Liver (tissue), 9 donors: ENCODE results near the gene GUCY1B1. TPM values are rescaled to one million over a fixed set of nuclear protein-coding genes. Genes with fewer than 3 reads are reported as not detected.

ENCODE experiments used
- DNase-seq: peaks from one replicate; pipeline ENCODE4 v3.0.0-alpha.2; 2017; ENCODE audit warnings: low spot score
- H3K27ac ChIP-seq, 2 donors: one replicate each; pipeline ENCODE4 v1.7.0; 2013; ENCODE audit warnings: inconsistent platforms in 2 of 2, low read length in 2 of 2, control low read depth in 1 of 2, low read depth in 1 of 2, mild to moderate bottlenecking in 1 of 2
- H3K27me3 ChIP-seq, 4 donors: one replicate each; pipeline versions ENCODE4 v1.6.1 to v1.7.0; 2013; ENCODE audit warnings: low read length in 3 of 4, inconsistent platforms in 1 of 4, mild to moderate bottlenecking in 1 of 4, moderate library complexity in 1 of 4; ENCODE audit not compliant: control insufficient read depth in 4 of 4, insufficient read depth in 4 of 4
- H3K36me3 ChIP-seq, 4 donors: one replicate each; pipeline versions ENCODE4 v1.6.1 to v1.7.0; 2013; ENCODE audit warnings: low read length in 3 of 4, mild to moderate bottlenecking in 3 of 4, low read depth in 1 of 4, moderate library complexity in 1 of 4; ENCODE audit not compliant: control insufficient read depth in 4 of 4, insufficient read depth in 3 of 4
- H3K4me1 ChIP-seq, 4 donors: one replicate each; pipeline versions ENCODE4 v1.6.1 to v1.7.0; 2013; ENCODE audit warnings: low read length in 3 of 4, mild to moderate bottlenecking in 3 of 4, moderate library complexity in 1 of 4; ENCODE audit not compliant: control insufficient read depth in 4 of 4, insufficient read depth in 4 of 4
- H3K4me3 ChIP-seq, 3 donors: one replicate each; pipeline versions ENCODE4 v1.6.1 to v1.7.0; 2013; ENCODE audit warnings: low read length in 3 of 3, control low read depth in 1 of 3, low read depth in 1 of 3, mild to moderate bottlenecking in 1 of 3
- H3K9ac ChIP-seq, 2 donors: one replicate each; pipeline ENCODE4 v1.7.0; 2013; ENCODE audit warnings: low read length in 2 of 2, mild to moderate bottlenecking in 2 of 2, moderate library complexity in 2 of 2, control low read depth in 1 of 2, low read depth in 1 of 2
- H3K9me3 ChIP-seq, 4 donors: one replicate each; pipeline versions ENCODE4 v1.6.1 to v1.7.0; 2013; ENCODE audit warnings: low read length in 3 of 4; ENCODE audit not compliant: control insufficient read depth in 4 of 4
- ATF3 ChIP-seq: IDR thresholded peaks from 2 replicates; pipeline ENCODE4 v1.6.1; 2016; ENCODE audit warnings: antibody characterized with exemption
- CTCF ChIP-seq: fragments of 150-350 bp; IDR thresholded peaks from 2 replicates; pipeline ENCODE4 v1.5.1; 2017; ENCODE audit warnings: improper control_type of control experiment, low read depth, low read length; ENCODE audit not compliant: missing input control
- EGR1 ChIP-seq, 2 donors: IDR thresholded peaks; 2 replicates each; pipeline ENCODE4 v1.6.1; 2016 to 2018; ENCODE audit warnings: antibody characterized with exemption in 2 of 2, low read depth in 2 of 2
- FOXA1 ChIP-seq: IDR thresholded peaks from 2 replicates; pipeline ENCODE4 v1.6.1; 2016; ENCODE audit warnings: antibody characterized with exemption
- FOXA2 ChIP-seq: IDR thresholded peaks from 2 replicates; pipeline ENCODE4 v1.6.1; 2016; ENCODE audit warnings: antibody characterized with exemption
- GABPA ChIP-seq, 2 donors: IDR thresholded peaks in 1 of 2; conservative IDR thresholded peaks in 1 of 2; 2 replicates each; pipeline ENCODE4 v1.6.1; 2016; ENCODE audit warnings: antibody characterized with exemption in 2 of 2, mild to moderate bottlenecking in 1 of 2, moderate library complexity in 1 of 2
- HNF4A ChIP-seq, 2 donors: conservative IDR thresholded peaks; 2 replicates each; pipeline ENCODE4 v1.6.1; 2016; ENCODE audit warnings: antibody characterized with exemption in 2 of 2, mild to moderate bottlenecking in 2 of 2
- HNF4G ChIP-seq: IDR thresholded peaks from 2 replicates; pipeline ENCODE4 v1.6.1; 2016; ENCODE audit warnings: antibody characterized with exemption
- JUND ChIP-seq, 2 donors: IDR thresholded peaks; 2 replicates each; pipeline ENCODE4 v1.6.1; 2016; ENCODE audit warnings: antibody characterized with exemption in 2 of 2
- MAX ChIP-seq: IDR thresholded peaks from 2 replicates; pipeline ENCODE4 v1.6.1; 2016; ENCODE audit warnings: antibody characterized with exemption
- NR2F2 ChIP-seq: IDR thresholded peaks from 2 replicates; pipeline ENCODE4 v1.6.1; 2016; ENCODE audit warnings: antibody characterized with exemption
- RAD21 ChIP-seq, 2 donors: IDR thresholded peaks; 2 replicates each; pipeline ENCODE4 v1.6.1; 2016; ENCODE audit warnings: antibody characterized with exemption in 2 of 2, mild to moderate bottlenecking in 2 of 2
- SP1 ChIP-seq: IDR thresholded peaks from 2 replicates; pipeline ENCODE4 v1.6.1; 2018; ENCODE audit warnings: antibody characterized with exemption, mild to moderate bottlenecking
- TAF1 ChIP-seq: conservative IDR thresholded peaks from 2 replicates; pipeline ENCODE4 v1.6.1; 2016; ENCODE audit warnings: antibody characterized with exemption, mild to moderate bottlenecking
- YY1 ChIP-seq: IDR thresholded peaks from 2 replicates; pipeline ENCODE4 v1.6.1; 2016; ENCODE audit warnings: antibody characterized with exemption, mild to moderate bottlenecking
- WGBS: extraction: QIAGEN DNeasy Blood & Tissue Kit; methylation state at CpG from one replicate; pipeline ENCODE4 v1.1.7; 2013; 5-methylcytosine and 5-hydroxymethylcytosine counted together
- polyA plus RNA-seq, 2 donors: library from polyadenylated mRNA; stranded (reverse) in 1 of 2; unstranded in 1 of 2; fragments of 200-250 nt in 1 of 2; fragments of >200 nt in 1 of 2; fragmentation: Nextera tagmentation in 1 of 2; extraction: Ambion mirVana in 1 of 2; gene quantifications; one replicate each; pipeline versions ENCODE4 v1.2.1 to v1.2.3, GENCODE V29; 2013 to 2015
- total RNA-seq, 2 donors: library from RNA; depleted of rRNA; stranded (reverse); fragments of >200 nt; gene quantifications; one replicate each; pipeline ENCODE4 v1.2.3, GENCODE V29; 2014
- TF ChIP-seq, protein P1 (sequence below): IDR thresholded peaks from 2 replicates; pipeline ENCODE4 v1.6.1; 2016; ENCODE audit warnings: antibody characterized with exemption
- TF ChIP-seq, protein P2 (sequence below): IDR thresholded peaks from 2 replicates; pipeline ENCODE4 v1.6.1; 2016; ENCODE audit warnings: antibody characterized with exemption, mild to moderate bottlenecking
- donor health status: healthy.
- donor health status: healthy.
- donor health status: healthy.
- donor health status: healthy.
- donor health status: healthy.

Gene GUCY1B1
- total and polyA plus RNA-seq, 4 donors = 2.6 to 6.7 (median 3.8) TPM

DNA sequence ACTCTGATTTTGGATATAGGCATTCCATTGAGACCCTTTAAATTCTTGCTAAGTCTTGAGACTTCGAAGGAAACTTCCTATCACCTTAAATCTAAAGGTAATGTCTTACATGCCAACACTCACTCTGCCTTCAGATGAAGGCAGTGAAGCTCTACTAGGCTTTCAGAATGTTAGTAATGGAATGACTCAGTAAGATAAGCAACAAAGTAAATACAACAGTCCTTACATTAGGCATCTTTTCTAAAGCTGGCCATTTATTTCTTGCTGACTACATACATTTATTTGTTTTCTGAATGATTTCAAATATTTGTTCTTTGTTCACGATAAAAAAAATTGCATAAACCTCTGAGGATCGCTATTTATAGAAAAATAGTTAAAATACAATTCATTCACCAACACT, 63.8 kb downstream of the GUCY1B1 start:
- no peak for TF ChIP-seq NR2F2
- no peak for TF ChIP-seq RAD21 (IDR thresholded peaks at IDR 0.05)
- no peak for TF ChIP-seq FOXA2
- TF ChIP-seq GABPA (IDR thresholded peaks at IDR 0.05 in 1 of 2, conservative IDR thresholded peaks at IDR 0.05 in 1 of 2) = no peak
- no peak for TF ChIP-seq TAF1
- TF ChIP-seq HNF4G = no peak
- no peak for TF ChIP-seq ATF3
- no peak for TF ChIP-seq CTCF
- no peak for TF ChIP-seq YY1
- no peak for DNase-seq
- Histone ChIP-seq H3K9me3 (no peaks in the 10 kb centered on the region), H3K36me3 (no peaks in the 10 kb centered on the region), H3K4me1 (peaks cover 0 to 10% (median 5%) of the 10 kb centered on the region in 4 donors), H3K9ac (no peak overlapping the region), H3K27me3 (no peaks in the 10 kb centered on the region), H3K27ac (no peak overlapping the region), H3K4me3 (no peak overlapping the region)
- WGBS = 62% methylated on average over 3 of the region's 3 CpGs

GRCh38 chr4:155828628-155829027, 69.8 kb downstream of the GUCY1B1 start:
- Histone ChIP-seq H3K9ac (no peak overlapping the region), H3K4me3 (no peak overlapping the region), H3K9me3 (no peaks in the 10 kb centered on the region), H3K27me3 (no peaks in the 10 kb centered on the region), H3K36me3 (no peaks in the 10 kb centered on the region), H3K27ac (no peak overlapping the region), H3K4me1 (peaks cover 1 to 12% (median 11%) of the 10 kb centered on the region in 4 donors)
- 96% methylated on average over 3 of the region's 3 CpGs for WGBS
- no peak for DNase-seq
- TF ChIP-seq JUND (IDR thresholded peaks at IDR 0.05) (no peak), GABPA (IDR thresholded peaks at IDR 0.05 in 1 of 2, conservative IDR thresholded peaks at IDR 0.05 in 1 of 2) (no peak), HNF4A (conservative IDR thresholded peaks at IDR 0.05) (no peak), EGR1 (IDR thresholded peaks at IDR 0.05; ENCODE audit: low read depth in 2 of 2) (no peak), SP1 (no peak), TAF1 (no peak), MAX (no peak), ATF3 (no peak), FOXA1 (no peak), NR2F2 (no peak), RAD21 (IDR thresholded peaks at IDR 0.05) (no peak), CTCF (no peak)
- TF ChIP-seq, protein P1, sequence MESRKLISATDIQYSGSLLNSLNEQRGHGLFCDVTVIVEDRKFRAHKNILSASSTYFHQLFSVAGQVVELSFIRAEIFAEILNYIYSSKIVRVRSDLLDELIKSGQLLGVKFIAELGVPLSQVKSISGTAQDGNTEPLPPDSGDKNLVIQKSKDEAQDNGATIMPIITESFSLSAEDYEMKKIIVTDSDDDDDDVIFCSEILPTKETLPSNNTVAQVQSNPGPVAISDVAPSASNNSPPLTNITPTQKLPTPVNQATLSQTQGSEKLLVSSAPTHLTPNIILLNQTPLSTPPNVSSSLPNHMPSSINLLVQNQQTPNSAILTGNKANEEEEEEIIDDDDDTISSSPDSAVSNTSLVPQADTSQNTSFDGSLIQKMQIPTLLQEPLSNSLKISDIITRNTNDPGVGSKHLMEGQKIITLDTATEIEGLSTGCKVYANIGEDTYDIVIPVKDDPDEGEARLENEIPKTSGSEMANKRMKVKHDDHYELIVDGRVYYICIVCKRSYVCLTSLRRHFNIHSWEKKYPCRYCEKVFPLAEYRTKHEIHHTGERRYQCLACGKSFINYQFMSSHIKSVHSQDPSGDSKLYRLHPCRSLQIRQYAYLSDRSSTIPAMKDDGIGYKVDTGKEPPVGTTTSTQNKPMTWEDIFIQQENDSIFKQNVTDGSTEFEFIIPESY = no peak
- TF ChIP-seq, protein P2, sequence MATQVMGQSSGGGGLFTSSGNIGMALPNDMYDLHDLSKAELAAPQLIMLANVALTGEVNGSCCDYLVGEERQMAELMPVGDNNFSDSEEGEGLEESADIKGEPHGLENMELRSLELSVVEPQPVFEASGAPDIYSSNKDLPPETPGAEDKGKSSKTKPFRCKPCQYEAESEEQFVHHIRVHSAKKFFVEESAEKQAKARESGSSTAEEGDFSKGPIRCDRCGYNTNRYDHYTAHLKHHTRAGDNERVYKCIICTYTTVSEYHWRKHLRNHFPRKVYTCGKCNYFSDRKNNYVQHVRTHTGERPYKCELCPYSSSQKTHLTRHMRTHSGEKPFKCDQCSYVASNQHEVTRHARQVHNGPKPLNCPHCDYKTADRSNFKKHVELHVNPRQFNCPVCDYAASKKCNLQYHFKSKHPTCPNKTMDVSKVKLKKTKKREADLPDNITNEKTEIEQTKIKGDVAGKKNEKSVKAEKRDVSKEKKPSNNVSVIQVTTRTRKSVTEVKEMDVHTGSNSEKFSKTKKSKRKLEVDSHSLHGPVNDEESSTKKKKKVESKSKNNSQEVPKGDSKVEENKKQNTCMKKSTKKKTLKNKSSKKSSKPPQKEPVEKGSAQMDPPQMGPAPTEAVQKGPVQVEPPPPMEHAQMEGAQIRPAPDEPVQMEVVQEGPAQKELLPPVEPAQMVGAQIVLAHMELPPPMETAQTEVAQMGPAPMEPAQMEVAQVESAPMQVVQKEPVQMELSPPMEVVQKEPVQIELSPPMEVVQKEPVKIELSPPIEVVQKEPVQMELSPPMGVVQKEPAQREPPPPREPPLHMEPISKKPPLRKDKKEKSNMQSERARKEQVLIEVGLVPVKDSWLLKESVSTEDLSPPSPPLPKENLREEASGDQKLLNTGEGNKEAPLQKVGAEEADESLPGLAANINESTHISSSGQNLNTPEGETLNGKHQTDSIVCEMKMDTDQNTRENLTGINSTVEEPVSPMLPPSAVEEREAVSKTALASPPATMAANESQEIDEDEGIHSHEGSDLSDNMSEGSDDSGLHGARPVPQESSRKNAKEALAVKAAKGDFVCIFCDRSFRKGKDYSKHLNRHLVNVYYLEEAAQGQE = no peak
